K562 (cell line): ENCODE measurements around the gene QPCT.

Experiments
- BCL6 ChIP-seq: fragments of 250-450 bp; sonication (Bioruptor Pico); IDR thresholded peaks from 2 replicates; pipeline ENCODE4 v1.4.0; 2020
- CEBPB ChIP-seq: fragments of 450-650 bp; IDR thresholded peaks from 2 replicates; pipeline ENCODE4 v1.6.1; 2016; ENCODE audit warnings: missing genetic modification characterization, missing compliant biosample characterization
- KDM1A ChIP-seq, 2 experiments: fragments of 450-650 bp; IDR thresholded peaks; 2 replicates each; pipeline ENCODE4 v1.6.1; 2016; ENCODE audit warnings: mild to moderate bottlenecking in 2 of 2
- POLR2B ChIP-seq: fragments of 450-650 bp; IDR thresholded peaks from 2 replicates; pipeline ENCODE4 v1.6.1; 2018; ENCODE audit warnings: low read depth; ENCODE audit not compliant: partially characterized antibody
- POU5F1 ChIP-seq: fragments of 150-350 bp; IDR thresholded peaks from 2 replicates; pipeline ENCODE4 v1.6.1; 2014; ENCODE audit warnings: borderline replicate concordance, low read length, low read depth, mild to moderate bottlenecking; ENCODE audit not compliant: partially characterized antibody
- SRSF7 ChIP-seq: fragments of 200-400 bp; formaldehyde crosslinking; optimal IDR thresholded peaks from 2 replicates; pipeline ENCODE3; 2017; ENCODE audit warnings: mild to moderate bottlenecking, low read depth, low read length
- TCF7 ChIP-seq: sonication (generic); IDR thresholded peaks from 2 replicates; pipeline ENCODE4 v1.6.1; 2016; ENCODE audit warnings: antibody characterized with exemption, borderline replicate concordance
- TF ChIP-seq, protein P1 (sequence below), 3 experiments: IDR thresholded peaks in 2 of 3; conservative IDR thresholded peaks in 1 of 3; 2 replicates each; pipeline ENCODE4 v1.5.1; 2011 to 2012; ENCODE audit warnings: low read length in 3 of 3, mild to moderate bottlenecking in 3 of 3, control low read depth in 2 of 3, improper control_type of control experiment in 1 of 3, inconsistent platforms in 1 of 3, low read depth in 1 of 3, mixed read lengths in 1 of 3, moderate library complexity in 1 of 3; ENCODE audit not compliant: insufficient read depth in 2 of 3
- TF ChIP-seq, protein P2 (sequence below): fragments of 250-450 bp; sonication (Bioruptor Pico); IDR thresholded peaks from 2 replicates; pipeline ENCODE4 v1.8.0; 2022; ENCODE audit warnings: moderate library complexity, mild to moderate bottlenecking, inconsistent platforms
- TF ChIP-seq, protein P3 (sequence below): fragments of 450-650 bp; IDR thresholded peaks from 2 replicates; pipeline ENCODE4 v1.6.1; 2017; ENCODE audit warnings: antibody characterized with exemption, mild to moderate bottlenecking
- TF ChIP-seq, protein P4 (sequence below), 2 experiments: fragments of 450-650 bp in 1 of 2; IDR thresholded peaks; 2 replicates each; pipeline ENCODE4 v1.6.1; 2011 to 2017; ENCODE audit warnings: low read depth in 2 of 2, antibody characterized with exemption in 1 of 2, borderline replicate concordance in 1 of 2, low read length in 1 of 2, mild to moderate bottlenecking in 1 of 2, mixed read lengths in 1 of 2; ENCODE audit not compliant: control insufficient read depth in 1 of 2

DNA sequence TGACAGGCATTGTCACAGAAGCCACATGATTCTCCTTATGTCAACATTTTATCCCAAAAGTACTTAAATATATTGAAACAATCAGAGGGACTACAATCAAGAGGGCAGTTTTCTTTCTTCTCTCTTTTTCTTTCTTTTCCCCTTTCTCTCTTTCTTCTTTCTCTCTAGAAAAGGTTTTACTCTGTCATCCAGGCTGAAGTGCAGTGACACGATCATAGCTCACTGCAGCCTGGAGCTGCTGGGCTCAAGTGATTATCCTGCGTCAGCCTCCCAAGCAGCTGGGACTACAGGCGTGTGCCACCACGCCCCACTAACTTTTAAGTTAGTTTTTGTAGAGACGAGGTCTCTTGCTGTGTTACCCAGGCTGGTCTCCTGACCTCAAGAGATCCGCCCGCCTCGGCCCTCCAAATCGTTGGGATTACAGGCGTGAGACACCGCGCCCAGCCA, 18.8 kb upstream of the QPCT start:
- no peak for TF ChIP-seq POU5F1
- TF ChIP-seq SRSF7, result no peak
- TF ChIP-seq, protein P1, sequence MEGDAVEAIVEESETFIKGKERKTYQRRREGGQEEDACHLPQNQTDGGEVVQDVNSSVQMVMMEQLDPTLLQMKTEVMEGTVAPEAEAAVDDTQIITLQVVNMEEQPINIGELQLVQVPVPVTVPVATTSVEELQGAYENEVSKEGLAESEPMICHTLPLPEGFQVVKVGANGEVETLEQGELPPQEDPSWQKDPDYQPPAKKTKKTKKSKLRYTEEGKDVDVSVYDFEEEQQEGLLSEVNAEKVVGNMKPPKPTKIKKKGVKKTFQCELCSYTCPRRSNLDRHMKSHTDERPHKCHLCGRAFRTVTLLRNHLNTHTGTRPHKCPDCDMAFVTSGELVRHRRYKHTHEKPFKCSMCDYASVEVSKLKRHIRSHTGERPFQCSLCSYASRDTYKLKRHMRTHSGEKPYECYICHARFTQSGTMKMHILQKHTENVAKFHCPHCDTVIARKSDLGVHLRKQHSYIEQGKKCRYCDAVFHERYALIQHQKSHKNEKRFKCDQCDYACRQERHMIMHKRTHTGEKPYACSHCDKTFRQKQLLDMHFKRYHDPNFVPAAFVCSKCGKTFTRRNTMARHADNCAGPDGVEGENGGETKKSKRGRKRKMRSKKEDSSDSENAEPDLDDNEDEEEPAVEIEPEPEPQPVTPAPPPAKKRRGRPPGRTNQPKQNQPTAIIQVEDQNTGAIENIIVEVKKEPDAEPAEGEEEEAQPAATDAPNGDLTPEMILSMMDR (IDR thresholded peaks at IDR 0.05 in 2 of 3, conservative IDR thresholded peaks at IDR 0.05 in 1 of 3; ENCODE audit: insufficient read depth in 2 of 3, low read depth in 1 of 3, low read length in 3 of 3), result no peak
- TF ChIP-seq BCL6 (CRISPR knock-in tag), result no peak
- no peak for TF ChIP-seq CEBPB (tag)
- TF ChIP-seq, protein P2, sequence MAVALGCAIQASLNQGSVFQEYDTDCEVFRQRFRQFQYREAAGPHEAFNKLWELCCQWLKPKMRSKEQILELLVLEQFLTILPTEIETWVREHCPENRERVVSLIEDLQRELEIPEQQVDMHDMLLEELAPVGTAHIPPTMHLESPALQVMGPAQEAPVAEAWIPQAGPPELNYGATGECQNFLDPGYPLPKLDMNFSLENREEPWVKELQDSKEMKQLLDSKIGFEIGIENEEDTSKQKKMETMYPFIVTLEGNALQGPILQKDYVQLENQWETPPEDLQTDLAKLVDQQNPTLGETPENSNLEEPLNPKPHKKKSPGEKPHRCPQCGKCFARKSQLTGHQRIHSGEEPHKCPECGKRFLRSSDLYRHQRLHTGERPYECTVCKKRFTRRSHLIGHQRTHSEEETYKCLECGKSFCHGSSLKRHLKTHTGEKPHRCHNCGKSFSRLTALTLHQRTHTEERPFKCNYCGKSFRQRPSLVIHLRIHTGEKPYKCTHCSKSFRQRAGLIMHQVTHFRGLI (CRISPR knock-in tag), result no peak
- TF ChIP-seq, protein P3, sequence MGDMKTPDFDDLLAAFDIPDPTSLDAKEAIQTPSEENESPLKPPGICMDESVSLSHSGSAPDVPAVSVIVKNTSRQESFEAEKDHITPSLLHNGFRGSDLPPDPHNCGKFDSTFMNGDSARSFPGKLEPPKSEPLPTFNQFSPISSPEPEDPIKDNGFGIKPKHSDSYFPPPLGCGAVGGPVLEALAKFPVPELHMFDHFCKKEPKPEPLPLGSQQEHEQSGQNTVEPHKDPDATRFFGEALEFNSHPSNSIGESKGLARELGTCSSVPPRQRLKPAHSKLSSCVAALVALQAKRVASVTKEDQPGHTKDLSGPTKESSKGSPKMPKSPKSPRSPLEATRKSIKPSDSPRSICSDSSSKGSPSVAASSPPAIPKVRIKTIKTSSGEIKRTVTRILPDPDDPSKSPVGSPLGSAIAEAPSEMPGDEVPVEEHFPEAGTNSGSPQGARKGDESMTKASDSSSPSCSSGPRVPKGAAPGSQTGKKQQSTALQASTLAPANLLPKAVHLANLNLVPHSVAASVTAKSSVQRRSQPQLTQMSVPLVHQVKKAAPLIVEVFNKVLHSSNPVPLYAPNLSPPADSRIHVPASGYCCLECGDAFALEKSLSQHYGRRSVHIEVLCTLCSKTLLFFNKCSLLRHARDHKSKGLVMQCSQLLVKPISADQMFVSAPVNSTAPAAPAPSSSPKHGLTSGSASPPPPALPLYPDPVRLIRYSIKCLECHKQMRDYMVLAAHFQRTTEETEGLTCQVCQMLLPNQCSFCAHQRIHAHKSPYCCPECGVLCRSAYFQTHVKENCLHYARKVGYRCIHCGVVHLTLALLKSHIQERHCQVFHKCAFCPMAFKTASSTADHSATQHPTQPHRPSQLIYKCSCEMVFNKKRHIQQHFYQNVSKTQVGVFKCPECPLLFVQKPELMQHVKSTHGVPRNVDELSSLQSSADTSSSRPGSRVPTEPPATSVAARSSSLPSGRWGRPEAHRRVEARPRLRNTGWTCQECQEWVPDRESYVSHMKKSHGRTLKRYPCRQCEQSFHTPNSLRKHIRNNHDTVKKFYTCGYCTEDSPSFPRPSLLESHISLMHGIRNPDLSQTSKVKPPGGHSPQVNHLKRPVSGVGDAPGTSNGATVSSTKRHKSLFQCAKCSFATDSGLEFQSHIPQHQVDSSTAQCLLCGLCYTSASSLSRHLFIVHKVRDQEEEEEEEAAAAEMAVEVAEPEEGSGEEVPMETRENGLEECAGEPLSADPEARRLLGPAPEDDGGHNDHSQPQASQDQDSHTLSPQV, result no peak
- no peak for TF ChIP-seq POLR2B
- no peak for TF ChIP-seq KDM1A (IDR thresholded peaks at IDR 0.05)
- TF ChIP-seq, protein P4, sequence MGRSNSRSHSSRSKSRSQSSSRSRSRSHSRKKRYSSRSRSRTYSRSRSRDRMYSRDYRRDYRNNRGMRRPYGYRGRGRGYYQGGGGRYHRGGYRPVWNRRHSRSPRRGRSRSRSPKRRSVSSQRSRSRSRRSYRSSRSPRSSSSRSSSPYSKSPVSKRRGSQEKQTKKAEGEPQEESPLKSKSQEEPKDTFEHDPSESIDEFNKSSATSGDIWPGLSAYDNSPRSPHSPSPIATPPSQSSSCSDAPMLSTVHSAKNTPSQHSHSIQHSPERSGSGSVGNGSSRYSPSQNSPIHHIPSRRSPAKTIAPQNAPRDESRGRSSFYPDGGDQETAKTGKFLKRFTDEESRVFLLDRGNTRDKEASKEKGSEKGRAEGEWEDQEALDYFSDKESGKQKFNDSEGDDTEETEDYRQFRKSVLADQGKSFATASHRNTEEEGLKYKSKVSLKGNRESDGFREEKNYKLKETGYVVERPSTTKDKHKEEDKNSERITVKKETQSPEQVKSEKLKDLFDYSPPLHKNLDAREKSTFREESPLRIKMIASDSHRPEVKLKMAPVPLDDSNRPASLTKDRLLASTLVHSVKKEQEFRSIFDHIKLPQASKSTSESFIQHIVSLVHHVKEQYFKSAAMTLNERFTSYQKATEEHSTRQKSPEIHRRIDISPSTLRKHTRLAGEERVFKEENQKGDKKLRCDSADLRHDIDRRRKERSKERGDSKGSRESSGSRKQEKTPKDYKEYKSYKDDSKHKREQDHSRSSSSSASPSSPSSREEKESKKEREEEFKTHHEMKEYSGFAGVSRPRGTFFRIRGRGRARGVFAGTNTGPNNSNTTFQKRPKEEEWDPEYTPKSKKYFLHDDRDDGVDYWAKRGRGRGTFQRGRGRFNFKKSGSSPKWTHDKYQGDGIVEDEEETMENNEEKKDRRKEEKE (IDR thresholded peaks at IDR 0.05; ENCODE audit: borderline replicate concordance in 1 of 2, control insufficient read depth in 1 of 2, low read depth in 2 of 2, low read length in 1 of 2), result no peak
- TF ChIP-seq TCF7, result no peak
